Left ventricle myocardium inferior (tissue), 1 donor: ENCODE results near the gene TULP4. TPM values are rescaled to one million over a fixed set of nuclear protein-coding genes. Genes with fewer than 3 reads are reported as not detected.
"Not testable (repeated sequence)": the region's sequence is repeated elsewhere in the genome, so short reads cannot be mapped to it uniquely, and the experiment has no call there.

Source experiments
- DNase-seq: peaks from one replicate; pipeline ENCODE4 v3.0.0-alpha.2; 2020
- H3K27ac ChIP-seq: fragments of 200-600 bp; replicated peaks from 2 replicates; pipeline ENCODE4 v1.8.0; 2021
- H3K27me3 ChIP-seq: fragments of 200-600 bp; 2 replicates; pipeline ENCODE4 v1.8.0; 2021; ENCODE audit warnings: low read depth
- H3K36me3 ChIP-seq: fragments of 200-600 bp; 2 replicates; pipeline ENCODE4 v1.8.0; 2021
- H3K4me1 ChIP-seq: fragments of 200-600 bp; 2 replicates; pipeline ENCODE4 v1.8.0; 2021
- H3K4me3 ChIP-seq: fragments of 200-600 bp; 2 replicates; pipeline ENCODE4 v1.8.0; 2021; ENCODE audit warnings: mild to moderate bottlenecking, moderate library complexity
- H3K9me3 ChIP-seq: fragments of 200-600 bp; replicated peaks from 2 replicates; pipeline ENCODE4 v1.8.0; 2021
- intact Hi-C: fragments of 100-400 bp; cut with micrococcal nuclease; formaldehyde crosslinking; loops from one replicate; pipeline ENCODE4 v1.11.0; 2022
- total RNA-seq: library from RNA; stranded (reverse); fragmentation: NEBNext Ultra II Directional; extraction: Animal tissue kit (Norgen Biotek cat#: 25700); gene quantifications from one replicate; pipeline ENCODE4 v1.2.1, GENCODE V29; 2021
- TF ChIP-seq, protein P1 (sequence below): fragments of 200-600 bp; IDR thresholded peaks from 2 replicates; pipeline ENCODE4 v1.8.0; 2021; ENCODE audit warnings: antibody characterized with exemption, mild to moderate bottlenecking, borderline replicate concordance
- donor health status: DM: no; HTN: yes; CAD: no; lungs with severe emphysema.

The TULP4 gene
- total RNA-seq, 1 donor from 2014 or later: 111 TPM

DNA sequence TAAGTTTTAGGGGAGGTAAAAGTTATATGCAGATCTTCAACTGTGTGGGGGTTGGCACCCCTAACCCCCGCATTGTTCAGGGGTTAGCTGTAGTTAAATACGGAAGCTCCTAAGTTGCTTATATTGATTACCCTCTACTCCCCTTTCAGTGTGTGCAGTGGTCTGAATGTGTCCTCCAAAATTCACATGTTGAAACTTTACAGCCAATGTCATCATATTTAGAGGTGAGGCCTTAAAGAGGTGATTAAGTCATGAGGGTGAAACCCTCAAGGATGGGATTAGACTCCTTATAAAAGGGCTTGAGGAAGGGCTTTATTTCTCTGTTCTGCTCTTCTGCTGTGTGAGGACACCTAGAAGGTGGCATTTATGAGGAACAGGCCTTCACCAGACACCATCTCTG lies 22.3 kb downstream of the TULP4 start:
- no peak for DNase-seq
- H3K27me3 ChIP-seq: no peaks in the 10 kb centered on the region
- H3K9me3 ChIP-seq: peaks cover 13% of the 10 kb centered on the region
- peaks cover 12% of the 10 kb centered on the region for H3K36me3 ChIP-seq
- no peak overlapping the region for H3K27ac ChIP-seq
- H3K4me3 ChIP-seq: no peak overlapping the region
- TF ChIP-seq, protein P1, sequence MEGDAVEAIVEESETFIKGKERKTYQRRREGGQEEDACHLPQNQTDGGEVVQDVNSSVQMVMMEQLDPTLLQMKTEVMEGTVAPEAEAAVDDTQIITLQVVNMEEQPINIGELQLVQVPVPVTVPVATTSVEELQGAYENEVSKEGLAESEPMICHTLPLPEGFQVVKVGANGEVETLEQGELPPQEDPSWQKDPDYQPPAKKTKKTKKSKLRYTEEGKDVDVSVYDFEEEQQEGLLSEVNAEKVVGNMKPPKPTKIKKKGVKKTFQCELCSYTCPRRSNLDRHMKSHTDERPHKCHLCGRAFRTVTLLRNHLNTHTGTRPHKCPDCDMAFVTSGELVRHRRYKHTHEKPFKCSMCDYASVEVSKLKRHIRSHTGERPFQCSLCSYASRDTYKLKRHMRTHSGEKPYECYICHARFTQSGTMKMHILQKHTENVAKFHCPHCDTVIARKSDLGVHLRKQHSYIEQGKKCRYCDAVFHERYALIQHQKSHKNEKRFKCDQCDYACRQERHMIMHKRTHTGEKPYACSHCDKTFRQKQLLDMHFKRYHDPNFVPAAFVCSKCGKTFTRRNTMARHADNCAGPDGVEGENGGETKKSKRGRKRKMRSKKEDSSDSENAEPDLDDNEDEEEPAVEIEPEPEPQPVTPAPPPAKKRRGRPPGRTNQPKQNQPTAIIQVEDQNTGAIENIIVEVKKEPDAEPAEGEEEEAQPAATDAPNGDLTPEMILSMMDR: no peak
- H3K4me1 ChIP-seq: peaks cover 6% of the 10 kb centered on the region
- intact Hi-C loops: no loop called here

DNA sequence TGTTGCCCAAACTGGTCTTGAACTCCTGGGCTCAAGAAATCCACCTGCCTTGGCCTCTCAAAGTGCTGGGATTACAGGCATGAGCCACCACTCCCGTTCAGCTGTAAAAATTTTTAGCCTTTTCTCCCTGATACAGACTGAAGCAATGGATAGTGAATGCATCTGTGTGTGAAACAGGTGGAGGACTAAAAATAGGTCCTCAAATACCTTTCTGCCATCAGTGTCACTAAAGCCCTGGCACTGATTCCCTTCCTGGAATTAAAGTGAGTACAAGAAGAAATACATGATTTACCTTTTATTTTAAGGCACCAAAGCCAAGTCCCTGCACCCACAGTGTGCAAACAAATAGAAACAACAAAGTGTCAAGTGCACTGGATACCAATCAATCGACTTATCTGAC lies 25.1 kb downstream of the TULP4 start:
- H3K4me1 ChIP-seq: peaks cover 6% of the 10 kb centered on the region
- H3K36me3 ChIP-seq: peaks cover 17% of the 10 kb centered on the region
- intact Hi-C loops: no loop called here
- no peak for DNase-seq
- no peak overlapping the region for H3K4me3 ChIP-seq
- TF ChIP-seq, protein P1: no peak
- H3K27me3 ChIP-seq: no peaks in the 10 kb centered on the region
- H3K27ac ChIP-seq: no peak overlapping the region
- peaks cover 12% of the 10 kb centered on the region for H3K9me3 ChIP-seq

DNA sequence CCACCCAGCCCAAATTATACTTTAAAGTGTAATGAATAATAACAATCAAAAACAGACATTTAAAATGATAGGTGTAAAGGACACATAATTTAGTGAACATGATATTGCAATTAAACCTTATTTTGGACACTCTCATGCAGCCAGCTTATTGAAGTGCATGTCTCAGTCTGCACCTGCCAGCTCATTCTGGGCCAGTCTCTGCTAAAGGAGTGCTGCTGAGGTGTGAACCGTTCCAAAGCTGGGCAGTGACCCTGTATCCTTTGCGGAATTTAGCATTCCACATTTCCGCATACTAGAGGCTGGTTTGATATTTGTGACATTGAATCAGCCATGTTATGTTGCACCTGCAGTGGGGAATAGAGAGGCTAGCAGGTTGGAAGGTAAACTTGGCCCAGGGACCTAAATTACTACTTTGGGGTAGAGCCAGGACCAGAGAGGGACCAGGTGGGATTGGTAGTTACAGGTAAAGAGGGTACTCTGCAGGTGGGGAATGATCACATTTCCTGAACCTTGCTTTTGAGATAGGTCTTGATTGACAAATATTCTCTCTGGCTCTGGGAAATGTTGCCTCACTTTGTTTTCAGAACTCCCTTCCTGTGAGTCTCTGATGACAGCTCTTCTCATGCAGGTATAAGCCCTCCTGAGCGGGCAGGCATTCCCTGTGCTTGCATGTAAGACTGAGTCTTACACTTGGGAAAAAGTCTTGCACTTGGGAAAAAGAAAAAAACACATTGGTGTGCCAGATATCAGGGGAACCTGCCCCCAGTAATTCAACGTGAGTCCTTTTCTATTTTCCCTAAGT lies 26.2 kb downstream of the TULP4 start:
- TF ChIP-seq, protein P1: no peak
- intact Hi-C loops: no loop called here
- H3K36me3 ChIP-seq: peaks cover 6% of the 10 kb centered on the region
- peaks cover 6% of the 10 kb centered on the region for H3K4me1 ChIP-seq
- H3K4me3 ChIP-seq: no peak overlapping the region
- peaks cover under 1% of the 10 kb centered on the region for H3K9me3 ChIP-seq
- no peaks in the 10 kb centered on the region for H3K27me3 ChIP-seq
- no peak for DNase-seq
- H3K27ac ChIP-seq: no peak overlapping the region

DNA sequence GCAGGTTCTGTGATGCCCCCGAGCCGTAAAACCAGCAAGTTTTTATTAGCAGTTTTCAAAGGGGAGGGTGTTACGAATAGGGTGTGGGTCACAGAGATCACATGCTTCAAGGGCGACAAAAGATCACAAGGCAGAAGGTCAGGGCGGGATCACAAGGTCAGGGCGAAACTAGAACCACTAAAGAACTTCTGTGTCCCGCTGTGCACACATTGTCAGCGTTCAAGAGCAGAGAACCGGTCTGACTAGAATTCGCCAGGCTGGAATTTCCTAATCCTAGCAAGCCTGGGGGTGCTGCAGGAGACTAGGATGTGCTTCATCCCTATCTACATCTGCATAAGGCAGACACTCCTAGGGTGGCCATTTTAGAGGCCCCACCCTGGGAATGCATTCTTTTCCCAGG lies 26.9 kb downstream of the TULP4 start:
- H3K27me3 ChIP-seq, intact Hi-C loops, H3K27ac ChIP-seq, H3K4me3 ChIP-seq, H3K9me3 ChIP-seq, H3K4me1 ChIP-seq, DNase-seq, H3K36me3 ChIP-seq: not testable (repeated sequence)

DNA sequence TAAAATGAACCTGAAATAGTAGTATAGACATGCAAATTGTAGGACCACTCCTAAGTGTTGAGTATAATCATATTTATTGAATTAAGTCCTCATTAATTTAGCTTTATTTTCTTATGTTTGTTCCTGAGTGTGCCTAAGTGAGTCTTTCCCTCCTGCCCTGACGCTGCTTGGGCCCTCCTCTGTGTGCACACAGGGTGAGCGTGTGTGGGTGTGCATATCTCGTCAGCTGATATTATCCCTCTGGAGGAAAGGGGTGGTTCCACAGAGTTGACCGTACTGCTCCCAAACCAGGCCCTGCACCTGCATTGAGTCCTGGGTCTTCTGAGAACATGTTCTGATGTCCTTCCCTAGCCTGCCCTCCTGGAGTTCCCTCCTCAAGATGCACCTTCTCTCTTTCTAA lies 28.0 kb downstream of the TULP4 start:
- no peak overlapping the region for H3K27ac ChIP-seq
- peaks cover 3% of the 10 kb centered on the region for H3K9me3 ChIP-seq
- no peaks in the 10 kb centered on the region for H3K27me3 ChIP-seq
- H3K4me3 ChIP-seq: no peak overlapping the region
- DNase-seq: no peak
- H3K4me1 ChIP-seq: peaks cover 6% of the 10 kb centered on the region
- TF ChIP-seq, protein P1: no peak
- peaks cover 6% of the 10 kb centered on the region for H3K36me3 ChIP-seq
- intact Hi-C loops: no loop called here

DNA sequence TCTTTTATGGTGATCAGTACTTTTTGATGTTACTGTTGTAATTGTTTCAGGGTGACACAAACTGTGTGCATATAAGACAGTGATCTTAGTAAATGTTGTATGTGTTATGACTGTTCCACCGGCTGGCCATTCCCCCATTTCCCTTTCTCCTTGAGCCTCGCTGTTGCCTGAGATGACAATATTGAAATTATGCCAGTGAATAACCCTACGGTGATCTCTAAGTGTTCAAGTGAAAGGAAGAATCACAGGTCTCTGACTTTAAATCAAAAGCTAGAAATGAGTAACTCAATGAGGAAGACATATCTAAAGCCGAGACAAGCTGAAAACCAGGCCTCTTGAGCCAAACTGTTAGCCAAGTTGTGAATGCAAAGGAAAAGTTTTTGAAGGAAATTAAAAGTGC lies 32.3 kb downstream of the TULP4 start:
- H3K27me3 ChIP-seq: no peaks in the 10 kb centered on the region
- intact Hi-C loops: no loop called here
- H3K4me1 ChIP-seq: no peaks in the 10 kb centered on the region
- no peak overlapping the region for H3K4me3 ChIP-seq
- H3K36me3 ChIP-seq: peaks cover 10% of the 10 kb centered on the region
- DNase-seq: no peak
- TF ChIP-seq, protein P1: no peak
- peaks cover 13% of the 10 kb centered on the region for H3K9me3 ChIP-seq
- no peak overlapping the region for H3K27ac ChIP-seq

DNA sequence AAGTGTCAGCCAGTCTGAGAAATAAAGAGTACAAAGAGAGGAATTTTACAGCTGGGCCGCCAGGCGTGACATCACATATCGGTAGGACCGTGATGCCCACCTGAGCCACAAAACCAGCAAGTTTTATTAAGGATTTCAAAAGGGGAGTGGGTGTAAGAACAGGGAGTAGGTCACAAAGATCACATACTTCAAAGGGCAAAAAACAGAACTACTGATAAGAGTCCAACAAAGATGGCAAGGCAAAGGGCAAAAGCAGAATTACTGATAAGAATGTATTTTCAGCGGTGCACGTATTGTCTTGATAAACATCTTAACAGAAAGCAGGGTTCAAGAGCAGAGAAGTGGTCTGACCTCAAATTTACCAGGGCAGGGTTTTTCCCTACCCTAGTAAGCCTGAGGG lies 33.2 kb downstream of the TULP4 start:
- H3K9me3 ChIP-seq: peaks cover 13% of the 10 kb centered on the region
- H3K27me3 ChIP-seq, H3K4me1 ChIP-seq, intact Hi-C loops, H3K4me3 ChIP-seq, DNase-seq, H3K36me3 ChIP-seq, H3K27ac ChIP-seq: not testable (repeated sequence)
